GM19438 (cell line): ENCODE results near the gene COL16A1.
A peak's percentile ranks its signal among the peaks of the same experiment; 100 is the strongest.

Experiments used
- ATAC-seq: cut with Tn5 transposase; IDR thresholded peaks from one replicate; pipeline ENCODE4 v1.9.1; 2021; ENCODE audit warnings: low read depth; ENCODE audit not compliant: unreplicated experiment

COL16A1 gene

GRCh38 chr1:31703431-31704270 lies at the start of gene COL16A1:
Gene COL16A1 (minus strand): TSS chr1:31704017. CDS start chr1:31702193, 1,824 bp downstream.
- ATAC-seq: no peak

GRCh38 chr1:31752952-31753475 lies 49.2 kb upstream of the COL16A1 start:
- ATAC-seq: no peak

GRCh38 chr1:31752258-31752657 lies 48.4 kb upstream of the COL16A1 start:
- no peak for ATAC-seq

DNA sequence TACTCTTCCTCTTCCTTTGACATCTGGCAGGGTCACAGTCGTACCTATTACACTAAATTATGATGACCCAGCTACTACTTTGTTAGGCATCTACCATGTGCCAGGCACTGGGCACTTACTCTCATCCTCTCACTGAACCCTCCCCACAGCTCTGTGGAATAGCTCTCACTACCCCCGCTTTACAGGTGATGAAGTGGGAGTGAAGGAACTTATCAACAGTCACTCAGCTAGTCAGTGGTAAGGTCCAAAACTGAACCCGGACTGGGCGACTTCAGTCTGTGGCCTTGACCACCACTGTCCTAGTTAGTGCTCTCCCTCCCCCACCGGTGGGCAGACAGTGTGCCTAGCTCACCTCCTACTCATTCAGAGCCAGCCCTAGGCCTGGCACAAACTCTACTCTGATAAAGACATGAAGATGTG lies 48.0 kb upstream of the COL16A1 start:
- ATAC-seq: no peak

GRCh38 chr1:31750858-31751510 lies 47.2 kb upstream of the COL16A1 start:
- no peak for ATAC-seq

GRCh38 chr1:31749785-31750735 lies 46.2 kb upstream of the COL16A1 start:
- no peak for ATAC-seq

DNA sequence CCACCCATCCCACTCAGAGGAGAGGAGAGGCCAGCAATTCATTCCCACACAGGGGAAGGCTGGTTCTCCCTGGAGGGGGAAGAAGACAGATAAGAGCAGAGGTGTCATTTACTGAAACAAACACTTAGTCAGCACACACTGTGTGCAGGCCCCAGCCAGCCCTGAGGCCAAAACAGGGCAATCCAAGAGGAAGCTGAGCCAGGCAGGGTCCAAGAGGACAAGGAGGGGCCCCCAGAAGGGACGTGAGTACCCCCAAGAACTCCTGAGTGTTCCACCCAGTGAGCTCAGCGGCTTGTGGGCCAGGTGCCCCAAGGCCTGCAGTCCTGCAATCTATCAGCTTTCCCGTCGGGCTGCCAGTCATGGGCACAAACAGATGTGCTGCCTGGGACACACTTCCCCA lies 44.5 kb upstream of the COL16A1 start:
- ATAC-seq: no peak

GRCh38 chr1:31747304-31747703 lies 43.5 kb upstream of the COL16A1 start:
- ATAC-seq: no peak

DNA sequence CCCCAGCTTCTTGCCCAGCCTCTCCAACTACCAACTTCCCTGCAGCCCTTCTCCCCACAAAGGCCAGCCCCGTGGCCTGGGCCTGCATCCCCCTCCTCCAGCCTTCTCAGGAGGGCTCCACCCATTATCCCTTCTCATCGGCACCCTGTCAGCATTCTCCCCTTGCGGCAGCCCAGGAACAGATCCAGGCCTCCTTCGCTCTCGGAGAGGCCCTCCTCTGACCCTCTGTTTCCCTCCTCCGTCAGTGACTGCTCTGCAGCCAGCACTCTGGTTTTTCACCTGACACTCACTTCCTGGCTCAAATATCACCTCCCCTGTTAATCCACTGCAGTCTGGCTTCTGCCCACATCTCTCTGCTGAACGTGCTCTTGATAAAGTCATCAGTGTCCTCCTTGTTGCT lies 42.9 kb upstream of the COL16A1 start:
- ATAC-seq: no peak

DNA sequence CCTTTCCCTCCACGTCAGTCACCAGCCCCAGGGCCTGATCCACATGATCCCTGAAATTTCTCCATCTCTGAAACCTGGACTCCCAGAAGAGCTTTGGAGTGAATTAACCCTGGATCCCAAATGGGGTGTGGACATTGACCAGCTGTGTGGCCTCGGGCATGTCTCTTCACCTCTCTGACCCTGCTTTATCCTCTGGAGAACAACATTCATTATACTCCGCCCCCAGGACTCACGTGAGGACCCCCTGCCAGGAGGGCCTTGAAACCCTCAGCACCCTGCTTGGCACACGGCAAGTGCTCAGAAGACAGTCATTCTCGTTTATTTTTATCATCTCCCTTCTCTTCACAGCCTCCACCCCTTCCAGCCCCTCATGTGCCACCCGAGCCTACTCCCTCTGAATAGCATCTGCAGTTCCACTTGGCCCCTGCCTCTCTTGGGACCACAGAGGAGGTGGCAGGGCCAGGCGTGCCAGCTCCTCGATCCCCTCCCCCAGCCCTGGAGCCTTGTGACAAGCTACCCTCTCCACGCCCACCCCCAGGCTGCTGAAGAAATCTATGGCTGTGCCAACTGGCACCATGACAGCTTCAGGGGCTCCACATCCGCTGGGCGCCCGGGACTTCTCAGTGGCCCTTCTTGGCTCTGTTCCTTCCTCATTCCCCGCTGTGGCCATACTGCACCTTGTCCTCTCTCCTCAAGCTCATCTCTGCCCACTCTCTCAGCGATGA lies 42.3 kb upstream of the COL16A1 start:
- ATAC-seq: no peak

GRCh38 chr1:31745096-31745945 lies 41.5 kb upstream of the COL16A1 start:
- no peak for ATAC-seq

- ATAC-seq: peak; percentile 77
Observed at GRCh38 chr1:31744165-31744888, 40.5 kb upstream of the COL16A1 start.

DNA sequence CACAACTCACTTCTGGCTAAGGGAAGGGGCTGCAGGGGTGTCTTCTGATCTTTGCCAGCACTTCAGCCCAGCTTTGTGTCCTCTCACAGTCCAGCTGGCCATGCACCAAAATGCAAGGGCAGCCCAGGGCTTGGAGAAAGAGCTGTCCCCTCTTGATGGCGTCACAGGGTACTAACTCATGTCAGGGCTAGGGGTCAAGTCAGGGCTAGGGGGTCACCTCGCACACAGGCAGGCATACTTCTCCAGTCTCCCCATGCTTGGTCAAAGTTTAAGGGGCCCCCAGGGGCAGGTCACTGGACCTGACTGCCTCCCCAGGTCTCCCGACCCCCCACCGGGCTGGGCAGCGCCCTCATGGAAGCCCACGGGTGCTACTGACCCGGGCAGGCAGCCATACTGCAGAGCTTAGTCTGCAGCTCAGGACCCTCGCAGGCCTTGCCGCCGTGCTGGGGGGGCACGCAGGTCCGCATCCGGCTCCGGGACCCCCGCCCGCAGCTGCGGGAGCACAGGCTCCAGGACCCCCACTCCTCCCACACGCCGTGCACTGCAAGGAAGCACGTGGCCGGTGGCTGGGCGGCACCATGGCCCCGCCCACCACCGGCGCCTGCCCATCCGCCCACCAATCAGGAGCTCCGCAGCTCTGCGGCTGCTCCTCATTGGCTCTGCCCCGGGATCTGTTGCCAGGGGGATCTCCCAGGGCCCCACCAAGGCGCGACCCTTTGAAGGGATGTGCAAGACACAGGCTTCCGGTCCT lies 38.8 kb upstream of the COL16A1 start:
- no peak for ATAC-seq

DNA sequence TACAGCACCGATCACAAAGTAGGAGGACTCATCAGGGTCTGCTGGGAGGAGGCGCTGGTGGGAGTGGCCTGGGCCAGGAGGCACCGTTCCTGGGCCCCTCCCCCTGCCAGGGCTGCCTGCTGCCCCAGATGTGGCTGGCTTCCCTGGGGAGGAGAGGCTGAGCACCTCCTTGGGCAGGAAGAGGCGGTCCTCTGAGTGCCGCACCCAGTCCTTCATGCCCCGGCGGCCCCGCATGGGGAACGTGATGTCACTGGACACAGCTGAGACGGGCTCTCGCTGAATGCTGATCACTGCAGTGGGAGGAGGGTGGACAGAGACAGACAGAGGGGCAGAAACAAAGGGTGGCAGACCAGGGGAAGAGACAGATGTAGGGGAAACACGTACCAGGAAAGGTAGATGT lies 35.5 kb upstream of the COL16A1 start:
- ATAC-seq: no peak

DNA sequence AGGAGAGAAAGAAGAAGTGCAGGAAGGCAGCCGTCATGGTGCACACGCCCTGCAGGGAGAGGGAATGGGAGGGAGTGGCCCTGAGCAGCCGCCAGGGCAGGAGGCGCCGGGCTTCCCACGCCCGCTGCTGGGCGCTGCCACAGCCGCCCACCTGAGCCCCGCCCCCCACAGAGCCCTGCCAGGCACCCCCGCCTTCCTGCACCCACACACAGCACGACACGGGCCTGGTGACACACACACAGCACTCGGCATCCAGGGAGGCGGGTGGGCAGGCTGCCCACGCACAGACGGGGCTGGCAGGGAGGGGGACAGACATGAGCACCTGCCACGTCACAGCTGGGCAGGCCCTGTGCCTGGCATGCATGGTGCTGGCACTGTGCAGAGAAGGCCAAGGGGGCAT lies 32.9 kb upstream of the COL16A1 start:
- ATAC-seq: no peak

- no peak for ATAC-seq
Observed at GRCh38 chr1:31735571-31735970, 31.8 kb upstream of the COL16A1 start.

- no peak for ATAC-seq
Observed at GRCh38 chr1:31734582-31735107, 30.8 kb upstream of the COL16A1 start.
